ENCODE results near the gene SRM.

Gene SRM

DNA sequence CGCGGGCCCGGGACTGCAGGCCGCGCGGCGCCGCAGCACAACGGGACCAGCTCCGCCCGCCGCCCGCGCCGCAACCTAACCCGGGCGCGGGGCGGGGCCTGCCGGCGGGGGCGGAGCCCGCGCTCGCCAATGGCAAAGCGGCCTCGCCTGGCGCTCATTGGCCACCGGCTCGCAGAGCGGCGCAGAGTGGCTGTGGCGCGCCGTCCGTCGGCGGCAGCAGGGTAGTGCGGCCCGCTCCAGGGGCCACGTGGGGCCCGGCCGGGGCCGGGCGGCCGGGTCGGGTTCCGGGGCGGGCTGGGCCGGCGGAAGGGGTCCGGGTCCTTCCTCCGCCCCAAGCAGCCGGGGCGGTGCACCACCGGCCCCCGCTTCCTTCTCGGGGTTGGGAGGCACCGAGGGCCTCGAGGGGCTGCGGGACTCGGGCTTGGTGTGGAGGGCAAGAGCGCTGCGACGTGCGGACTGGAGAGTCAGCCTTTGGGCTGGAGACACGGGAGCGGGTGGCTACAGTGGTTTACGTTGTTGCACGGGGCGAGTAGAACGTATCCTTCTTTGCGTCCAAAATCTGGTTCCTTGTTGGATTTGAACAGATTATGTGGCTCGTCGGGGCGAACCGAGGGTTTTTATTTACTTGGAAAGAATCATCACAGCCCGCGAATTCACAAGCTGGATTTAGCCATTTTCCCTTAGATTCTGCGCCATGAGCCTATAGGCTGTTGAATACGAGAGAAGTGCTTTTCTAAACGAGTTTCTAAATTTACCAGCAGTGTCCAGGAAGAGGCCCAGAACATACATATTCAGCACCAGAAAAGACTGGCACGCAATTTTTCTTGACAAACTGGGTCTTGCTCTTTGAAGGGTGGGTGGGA lies at the start of gene SRM:
Gene SRM (minus strand): TSS at position 51 of the 863 bp plus-strand sequence. CDS start 75 bp downstream, outside the sequence.
- Histone ChIP-seq H3K79me2 (no peaks in the 10 kb centered on the region), H3K36me3 (ENCODE audit: control insufficient read depth, insufficient read depth, low read length) (no peaks in the 10 kb centered on the region), H3K4me3 (ENCODE audit: low read depth, low read length) (peak within 1 kb of the TSS; percentile 76), H3K4me2 (ENCODE audit: low read length) (peak within 1 kb of the TSS; percentile 92), H3K27me3 (ENCODE audit: control insufficient read depth, insufficient read depth, low read length) (no peaks in the 10 kb centered on the region), H3K27ac (no peak within 1 kb of the TSS), H3K4me1 (no peaks in the 10 kb centered on the region), H3K9ac (peak within 1 kb of the TSS; percentile 67), H3K9me3 (ENCODE audit: control insufficient read depth, low read length) (no peaks in the 10 kb centered on the region), H2AFZ (peak within 1 kb of the TSS; percentile 87)
- no peak for TF ChIP-seq CTCF (IDR thresholded peaks at IDR 0.05)

GRCh38 chr1:11109047-11109760 lies 49.4 kb upstream of the SRM start:
- H3K79me2 ChIP-seq = no peaks in the 10 kb centered on the region
- H3K27me3 ChIP-seq (ENCODE audit: control insufficient read depth, insufficient read depth, low read length) = no peaks in the 10 kb centered on the region
- no peaks in the 10 kb centered on the region for H3K4me1 ChIP-seq
- H3K9me3 ChIP-seq (ENCODE audit: control insufficient read depth, low read length) = no peaks in the 10 kb centered on the region
- H3K4me3 ChIP-seq (ENCODE audit: low read depth, low read length) = no peak overlapping the region
- no peak overlapping the region for H3K9ac ChIP-seq
- H3K27ac ChIP-seq = no peak overlapping the region
- no peak overlapping the region for H2AFZ ChIP-seq
- no peaks in the 10 kb centered on the region for H3K36me3 ChIP-seq (ENCODE audit: control insufficient read depth, insufficient read depth, low read length)
- no peak for TF ChIP-seq CTCF (IDR thresholded peaks at IDR 0.05)
- H3K4me2 ChIP-seq (ENCODE audit: low read length) = no peak overlapping the region

DNA sequence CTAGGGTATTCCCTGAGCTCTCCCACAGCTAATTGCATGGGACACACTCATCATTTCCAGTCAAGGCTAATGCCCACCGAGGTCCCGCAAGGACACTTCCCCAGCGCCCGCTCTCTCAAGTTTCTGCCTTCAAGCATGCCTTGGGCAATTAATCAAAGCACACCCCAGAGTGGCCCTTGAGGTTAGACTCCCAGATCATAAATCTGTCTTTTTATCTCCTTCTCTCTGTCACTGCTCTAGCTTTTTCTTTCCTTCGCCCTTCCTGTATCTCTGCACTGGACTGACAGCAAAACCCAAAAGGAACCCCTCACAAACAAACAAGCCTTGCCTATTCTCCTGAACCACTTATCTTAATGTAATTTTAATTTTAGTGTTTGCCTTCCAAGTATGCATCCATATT lies 47.8 kb upstream of the SRM start:
- H2AFZ ChIP-seq = no peak overlapping the region
- H3K27ac ChIP-seq = no peak overlapping the region
- no peaks in the 10 kb centered on the region for H3K9me3 ChIP-seq (ENCODE audit: control insufficient read depth, low read length)
- H3K4me2 ChIP-seq (ENCODE audit: low read length) = no peak overlapping the region
- H3K4me3 ChIP-seq (ENCODE audit: low read depth, low read length) = no peak overlapping the region
- no peaks in the 10 kb centered on the region for H3K36me3 ChIP-seq (ENCODE audit: control insufficient read depth, insufficient read depth, low read length)
- TF ChIP-seq CTCF (IDR thresholded peaks at IDR 0.05) = no peak
- no peaks in the 10 kb centered on the region for H3K79me2 ChIP-seq
- H3K4me1 ChIP-seq = no peaks in the 10 kb centered on the region
- no peak overlapping the region for H3K9ac ChIP-seq
- H3K27me3 ChIP-seq (ENCODE audit: control insufficient read depth, insufficient read depth, low read length) = no peaks in the 10 kb centered on the region

DNA sequence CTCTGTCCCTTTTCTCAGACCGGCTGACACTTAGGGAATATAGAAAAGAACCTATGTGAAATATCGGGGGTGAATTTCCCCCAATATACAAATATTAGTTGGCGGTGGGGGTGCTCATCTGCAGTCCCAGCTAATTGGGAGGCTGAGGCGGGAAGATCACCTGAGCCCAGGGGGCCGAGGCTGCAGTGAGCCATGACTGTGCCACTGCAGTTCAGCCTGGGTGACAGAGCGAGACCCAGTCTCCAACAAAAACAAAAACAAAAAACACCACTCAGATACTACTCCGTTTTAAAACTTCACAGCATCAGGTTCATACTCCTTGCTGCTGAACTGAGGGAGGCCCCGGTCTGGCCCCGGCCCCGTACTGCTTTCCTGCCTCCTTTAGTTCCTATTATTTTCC lies 45.8 kb upstream of the SRM start:
- no peaks in the 10 kb centered on the region for H3K79me2 ChIP-seq
- no peak overlapping the region for H3K9ac ChIP-seq
- no peak overlapping the region for H3K27ac ChIP-seq
- no peaks in the 10 kb centered on the region for H3K27me3 ChIP-seq (ENCODE audit: control insufficient read depth, insufficient read depth, low read length)
- H3K9me3 ChIP-seq (ENCODE audit: control insufficient read depth, low read length) = no peaks in the 10 kb centered on the region
- no peak overlapping the region for H3K4me2 ChIP-seq (ENCODE audit: low read length)
- no peaks in the 10 kb centered on the region for H3K4me1 ChIP-seq
- H3K36me3 ChIP-seq (ENCODE audit: control insufficient read depth, insufficient read depth, low read length) = no peaks in the 10 kb centered on the region
- H3K4me3 ChIP-seq (ENCODE audit: low read depth, low read length) = no peak overlapping the region
- no peak overlapping the region for H2AFZ ChIP-seq
- TF ChIP-seq CTCF (IDR thresholded peaks at IDR 0.05) = no peak

Measured in parathyroid adenoma (tissue), 2 donors.